OCI-LY1 (cell line): ENCODE data around the gene AZU1.

Experiments
- CTCF ChIP-seq: fragments of 200-600 bp; sonication (generic), shearing (Covaris generic); IDR thresholded peaks from 2 replicates; pipeline ENCODE4 v1.5.1; 2017; ENCODE audit warnings: mild to moderate bottlenecking, antibody characterized with exemption, low read length, moderate library complexity, mixed read lengths
- EZH2 ChIP-seq: fragments of 200-600 bp; sonication (generic), shearing (Covaris generic); IDR thresholded peaks from 2 replicates; pipeline ENCODE4 v1.8.0; 2017; ENCODE audit warnings: borderline replicate concordance, mixed run types, mild to moderate bottlenecking, antibody characterized with exemption, low read length, moderate library complexity, mixed read lengths

- TF ChIP-seq CTCF, result no peak
- no peak for TF ChIP-seq EZH2
Measured at GRCh38 chr19:843836-844545, 16.4 kb downstream of the AZU1 start.
